Spleen (tissue), 11 donors: ENCODE results near the gene CFAP97. TPM values are rescaled to one million over a fixed set of nuclear protein-coding genes. Genes with fewer than 3 reads are reported as not detected.
"Not testable (repeated sequence)": the region's sequence is repeated elsewhere in the genome, so short reads cannot be mapped to it uniquely, and the experiment has no call there.

Experiments used
- DNase-seq: peaks from one replicate; pipeline ENCODE4 v3.0.0-alpha.2; 2020
- H3K27ac ChIP-seq, 8 donors: fragments of 200-600 bp; sonication (generic) in 7 of 8; 1 replicate in 4 of 8; 2 replicates in 4 of 8; pipeline versions ENCODE4 v1.5.0 to v1.8.0; 2016 to 2021; ENCODE audit warnings: inconsistent platforms in 4 of 8, mild to moderate bottlenecking in 4 of 8, moderate library complexity in 1 of 8
- H3K27me3 ChIP-seq, 7 donors: fragments of 200-600 bp; sonication (generic) in 6 of 7; replicated peaks in 1 of 7; 1 replicate in 4 of 7; 2 replicates in 3 of 7; pipeline versions ENCODE4 v1.5.0 to v1.8.0; 2016 to 2021; ENCODE audit warnings: inconsistent platforms in 3 of 7, mild to moderate bottlenecking in 1 of 7
- H3K36me3 ChIP-seq, 6 donors: fragments of 200-600 bp; sonication (generic) in 5 of 6; 1 replicate in 4 of 6; 2 replicates in 2 of 6; pipeline versions ENCODE4 v1.5.0 to v1.8.0; 2016 to 2021; ENCODE audit warnings: inconsistent platforms in 2 of 6
- H3K4me1 ChIP-seq, 6 donors: fragments of 200-600 bp; sonication (generic) in 5 of 6; 1 replicate in 3 of 6; 2 replicates in 3 of 6; pipeline versions ENCODE4 v1.5.0 to v1.8.0; 2016 to 2021; ENCODE audit warnings: inconsistent platforms in 3 of 6
- H3K4me3 ChIP-seq, 8 donors: fragments of 200-600 bp; sonication (generic) in 7 of 8; 1 replicate in 4 of 8; 2 replicates in 4 of 8; pipeline versions ENCODE4 v1.5.0 to v1.8.0; 2016 to 2021; ENCODE audit warnings: inconsistent platforms in 4 of 8, mild to moderate bottlenecking in 4 of 8, moderate library complexity in 2 of 8
- H3K9me3 ChIP-seq, 8 donors: fragments of 200-600 bp; sonication (generic) in 7 of 8; 1 replicate in 4 of 8; 2 replicates in 4 of 8; pipeline versions ENCODE4 v1.5.0 to v1.8.0; 2016 to 2021; ENCODE audit warnings: inconsistent platforms in 4 of 8
- CTCF ChIP-seq, 11 experiments: fragments of 200-600 bp in 7 of 11; fragments of 450-650 bp in 4 of 11; sonication (generic) in 4 of 11; IDR thresholded peaks in 8 of 11; conservative IDR thresholded peaks in 3 of 11; 1 replicate in 7 of 11; 2 replicates in 4 of 11; pipeline versions ENCODE4 v1.4.0 to v1.8.0; 2016 to 2021; ENCODE audit warnings: antibody characterized with exemption in 11 of 11, inconsistent platforms in 4 of 11, mild to moderate bottlenecking in 1 of 11
- POLR2A ChIP-seq, 3 donors: fragments of 450-650 bp; IDR thresholded peaks; one replicate each; pipeline ENCODE4 v1.5.1; 2017; ENCODE audit warnings: antibody characterized with exemption in 3 of 3, mild to moderate bottlenecking in 1 of 3
- POLR2AphosphoS5 ChIP-seq, 3 donors: sonication (generic); formaldehyde crosslinking; IDR thresholded peaks; one replicate each; pipeline ENCODE4 v1.5.1; 2017; ENCODE audit warnings: antibody characterized with exemption in 3 of 3
- WGBS, 5 donors: extraction: QIAGEN DNeasy Blood & Tissue Kit in 3 of 5; methylation state at CpG; one replicate each; pipeline versions ENCODE4 v1.1.5 to v1.1.7; 2013 to 2018; 5-methylcytosine and 5-hydroxymethylcytosine counted together
- intact Hi-C: fragments of 100-400 bp; cut with DNase I; formaldehyde crosslinking; loops from one replicate; pipeline ENCODE4 v1.15.0; 2023; ENCODE audit warnings: low total_unique reads
- polyA plus RNA-seq, 3 donors: library from polyadenylated mRNA; stranded (reverse); fragments of 200-250 nt; gene quantifications; one replicate each; pipeline ENCODE4 v1.2.1, GENCODE V29; 2013
- total RNA-seq, 7 donors: library from RNA; depleted of rRNA in 3 of 7; stranded (reverse); fragments of >200 nt in 3 of 7; fragmentation: NEBNext Ultra II Directional in 4 of 7; extraction: Animal tissue kit (Norgen Biotek cat#: 25700) in 4 of 7; gene quantifications; one replicate each; pipeline versions ENCODE4 v1.1.0 to v1.2.1, GENCODE V29; 2016 to 2021
- donor health status: healthy with polysubstance abuse.
- donor health status: DM: no; HTN: no; CAD: no; lungs with moderate emphysema.
- donor health status: DM: no; HTN: no; CAD: no.
- donor health status: Bipolar disorder and iron deficiency.
- donor health status: healthy.
- donor health status: DM: no; HTN: no; CAD: no.
- donor health status: DM: yes; HTN: yes; CAD: no.

The CFAP97 gene
- total and polyA plus RNA-seq, 10 donors = 4.8 to 48.6 (median 39.0) TPM

DNA sequence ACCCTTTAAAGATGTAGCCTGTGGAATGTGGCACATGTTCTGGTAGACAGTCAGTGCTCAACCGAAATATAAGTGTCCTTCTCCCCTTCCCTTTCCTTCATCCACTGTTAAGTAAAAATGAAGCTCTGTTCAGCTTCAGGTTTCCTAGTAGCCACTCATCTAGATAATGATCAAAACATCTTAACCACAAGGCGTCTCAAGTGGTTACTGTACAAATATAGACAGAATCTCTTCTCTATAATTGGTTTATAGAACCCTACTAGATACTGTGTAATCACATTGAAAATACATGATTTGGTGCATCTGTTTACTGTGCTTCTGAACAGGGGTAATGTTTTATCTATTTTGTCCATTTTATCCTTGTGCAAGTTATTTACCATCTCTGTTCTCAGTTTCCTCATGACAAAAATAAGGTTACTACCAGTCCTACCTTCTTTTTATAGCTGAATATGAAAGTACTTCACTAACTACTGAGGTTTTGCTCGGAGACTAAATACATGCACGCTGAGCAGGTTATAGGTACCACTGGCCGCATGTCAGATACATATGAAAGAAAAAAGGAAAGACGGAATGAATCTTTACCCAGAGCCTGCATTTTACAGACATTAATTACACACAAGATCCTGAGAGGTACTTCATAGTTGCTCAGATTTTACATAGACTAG lies 81.0 kb downstream of the CFAP97 start:
- no peaks in the 10 kb centered on the region for H3K36me3 ChIP-seq
- 67 to 77% (median 70%) methylated on average over 6 of the region's 6 CpGs for WGBS, 5 donors
- H3K27ac ChIP-seq = no peak overlapping the region
- intact Hi-C loops = no loop called here
- no peak for TF ChIP-seq POLR2AphosphoS5 (IDR thresholded peaks at IDR 0.05)
- no peak for TF ChIP-seq POLR2A (IDR thresholded peaks at IDR 0.05)
- no peak for TF ChIP-seq CTCF (IDR thresholded peaks at IDR 0.05 in 8 of 11, conservative IDR thresholded peaks at IDR 0.05 in 3 of 11)
- peaks cover 0 to 13% (median 10%) of the 10 kb centered on the region in 6 donors for H3K4me1 ChIP-seq
- H3K9me3 ChIP-seq = no peaks in the 10 kb centered on the region
- H3K27me3 ChIP-seq = peaks cover 0 to 42% (median 9%) of the 10 kb centered on the region in 7 donors
- DNase-seq = no peak
- no peak overlapping the region for H3K4me3 ChIP-seq

DNA sequence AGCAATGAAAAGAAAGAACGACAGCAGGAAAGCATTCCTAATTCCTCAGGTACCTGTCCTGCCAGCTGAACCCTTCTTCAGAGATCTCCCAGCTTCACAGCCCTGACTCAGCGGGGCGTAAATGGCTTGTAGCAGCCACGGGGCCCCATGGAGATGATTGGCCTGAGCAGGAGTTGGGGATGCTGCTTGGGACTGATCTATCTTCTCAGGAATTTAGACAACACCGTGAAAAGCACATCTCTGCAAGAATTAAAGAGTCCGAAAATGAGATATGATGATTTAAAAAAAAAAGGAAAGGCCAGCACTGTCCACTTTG lies 83.2 kb downstream of the CFAP97 start:
- Histone ChIP-seq H3K27ac (no peak overlapping the region), H3K27me3 (peaks cover 0 to 21% (median 0%) of the 10 kb centered on the region in 7 donors), H3K4me1 (no peaks in the 10 kb centered on the region), H3K4me3 (no peak overlapping the region), H3K36me3 (no peaks in the 10 kb centered on the region), H3K9me3 (no peaks in the 10 kb centered on the region)
- WGBS, 5 donors = 83 to 92% (median 86%) methylated on average over 6 of the region's 6 CpGs
- DNase-seq = no peak
- TF ChIP-seq CTCF (IDR thresholded peaks at IDR 0.05 in 8 of 11, conservative IDR thresholded peaks at IDR 0.05 in 3 of 11) = no peak
- TF ChIP-seq POLR2AphosphoS5 (IDR thresholded peaks at IDR 0.05) = no peak
- TF ChIP-seq POLR2A (IDR thresholded peaks at IDR 0.05) = no peak
- intact Hi-C loops = no loop called here

GRCh38 chr4:185119927-185120630 lies 83.7 kb downstream of the CFAP97 start:
- WGBS, 5 donors = 69 to 82% (median 75%) methylated on average over 3 of the region's 3 CpGs
- no peak for DNase-seq
- H3K36me3 ChIP-seq = no peaks in the 10 kb centered on the region
- TF ChIP-seq POLR2A (IDR thresholded peaks at IDR 0.05) (no peak), POLR2AphosphoS5 (IDR thresholded peaks at IDR 0.05) (no peak), CTCF (IDR thresholded peaks at IDR 0.05 in 8 of 11, conservative IDR thresholded peaks at IDR 0.05 in 3 of 11) (no peak)
- intact Hi-C loops = no loop called here
- H3K27ac ChIP-seq = no peak overlapping the region
- H3K4me3 ChIP-seq = no peak overlapping the region
- H3K9me3 ChIP-seq = no peaks in the 10 kb centered on the region
- H3K27me3 ChIP-seq = peaks cover 0 to 16% (median 0%) of the 10 kb centered on the region in 7 donors
- H3K4me1 ChIP-seq = no peaks in the 10 kb centered on the region

DNA sequence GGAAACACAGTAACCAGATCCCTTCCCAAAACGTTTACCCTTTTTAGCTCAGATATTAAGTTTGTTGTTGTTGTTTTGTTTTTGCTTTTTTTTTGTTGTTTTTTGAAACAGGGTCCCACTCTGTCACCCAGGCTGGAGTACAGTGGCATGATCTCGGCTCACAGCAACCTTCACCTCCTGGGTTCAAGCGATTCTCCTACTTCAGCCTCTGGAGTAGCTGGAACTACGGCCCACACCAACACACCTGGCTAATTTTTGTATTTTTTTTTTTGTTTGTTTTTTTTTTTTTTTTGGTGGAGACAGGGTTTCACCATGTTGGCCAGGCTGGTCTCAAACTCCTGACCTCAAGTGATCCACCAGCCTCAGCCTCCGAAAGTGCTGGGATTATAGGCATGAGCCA lies 84.3 kb downstream of the CFAP97 start:
- not testable (repeated sequence) for H3K27ac ChIP-seq
- WGBS, 5 donors = 76 to 91% (median 86%) methylated on average over 5 of the region's 5 CpGs

More for the DNA sequence above, 84.3 kb downstream of the CFAP97 start:
- H3K27me3 ChIP-seq = peaks cover 0 to 15% (median 0%) of the 10 kb centered on the region in 7 donors
- H3K4me3 ChIP-seq, DNase-seq, H3K9me3 ChIP-seq, intact Hi-C loops, H3K4me1 ChIP-seq, H3K36me3 ChIP-seq: not testable (repeated sequence)
